Vagina (tissue), 2 donors: Measurements from ENCODE around the gene KCTD5.

Experiments
- CTCF ChIP-seq, 3 experiments: fragments of 450-650 bp in 2 of 3; fragments of 200-600 bp in 1 of 3; sonication (generic) in 1 of 3; IDR thresholded peaks; one replicate each; pipeline ENCODE4 v1.5.1; 2017 to 2019; ENCODE audit warnings: antibody characterized with exemption in 3 of 3, mild to moderate bottlenecking in 2 of 3, moderate library complexity in 2 of 3
- POLR2A ChIP-seq, 2 donors: fragments of 450-650 bp; IDR thresholded peaks; one replicate each; pipeline ENCODE4 v1.6.1; 2017; ENCODE audit warnings: antibody characterized with exemption in 2 of 2, mild to moderate bottlenecking in 2 of 2, moderate library complexity in 2 of 2
- POLR2AphosphoS5 ChIP-seq, 2 donors: sonication (generic); formaldehyde crosslinking; IDR thresholded peaks; one replicate each; pipeline ENCODE4 v1.9.0; 2017; ENCODE audit warnings: antibody characterized with exemption in 2 of 2, mild to moderate bottlenecking in 2 of 2, low read depth in 1 of 2; ENCODE audit not compliant: insufficient read depth in 1 of 2

GRCh38 chr16:2704166-2704982 lies 22.1 kb downstream of the KCTD5 start:
- TF ChIP-seq CTCF (IDR thresholded peaks at IDR 0.05) (no peak), POLR2A (IDR thresholded peaks at IDR 0.05) (no peak), POLR2AphosphoS5 (IDR thresholded peaks at IDR 0.05; ENCODE audit: insufficient read depth in 1 of 2, low read depth in 1 of 2) (no peak)
